A549 treated with DMSO at 1 μM for 4 hours (cell line): ENCODE results near the gene EIF3K. TPM values are rescaled to one million over a fixed set of nuclear protein-coding genes. Genes with fewer than 3 reads are reported as not detected.

Source experiments
- total RNA-seq: library from RNA; stranded (reverse); fragments of 200-300 nt; extraction: Qiagen RNA extraction; gene quantifications from 5 replicates; pipeline ENCODE4 v1.2.3, GENCODE V29; 2022; ENCODE audit warnings: low read depth

The EIF3K gene
- total RNA-seq, result 645 to 956 TPM (median 719 TPM) in 5 replicates

GRCh38 chr19:38618590-38619360 is at the start of gene EIF3K:
Gene EIF3K (plus strand): TSS chr19:38619188. CDS start chr19:38619269, 81 bp downstream.

GRCh38 chr19:38617764-38618589 is 1.0 kb upstream of the EIF3K start, which contains the start of gene MAP4K1:
Gene MAP4K1 (minus strand): TSS chr19:38617953. CDS start chr19:38617895, 58 bp downstream.

GRCh38 chr19:38647368-38647965 is 28.5 kb downstream of the EIF3K start, which contains the start of gene ACTN4:
Gene ACTN4 (plus strand): TSS chr19:38647649. CDS start chr19:38647746, 97 bp downstream.

Other genes starting within 250 kb of the EIF3K start
- gene PSMD8, start 244.6 kb upstream of the EIF3K start, total RNA-seq, result 462 to 508 TPM (median 476 TPM) in 5 replicates
- 0.16 to 0.47 TPM (median 0.26 TPM) in 5 replicates for gene GGN, start 231.2 kb upstream of the EIF3K start, total RNA-seq
- 1.8 to 3.3 TPM (median 2.8 TPM) in 5 replicates for gene SPRED3, start 230.5 kb upstream of the EIF3K start, total RNA-seq
- 17.8 to 27.6 TPM (median 26.3 TPM) in 5 replicates for gene FAM98C, start 216.1 kb upstream of the EIF3K start, total RNA-seq
- gene RASGRP4, start 193.0 kb upstream of the EIF3K start, total RNA-seq, result 0.07 TPM in 2 of 5 replicates, not detected in the others
- 4.4 to 5.9 TPM (median 5.6 TPM) in 5 replicates for gene RYR1, start 185.5 kb upstream of the EIF3K start, total RNA-seq
- gene MAP4K1, start 1.2 kb upstream of the EIF3K start, total RNA-seq, result 0.53 to 1.2 TPM (median 0.73 TPM) in 5 replicates
- 1,072 to 1,383 TPM (median 1,305 TPM) in 5 replicates for gene ACTN4, start 28.5 kb downstream of the EIF3K start, total RNA-seq
- 5.2 to 7.0 TPM (median 6.0 TPM) in 5 replicates for gene CAPN12, start 125.3 kb downstream of the EIF3K start, total RNA-seq
- gene LGALS7, start 154.3 kb downstream of the EIF3K start, total RNA-seq, result 0.36 to 0.44 TPM in 2 of 5 replicates, not detected in the others
- gene LGALS7B, start 170.0 kb downstream of the EIF3K start, total RNA-seq, result 0.44 to 0.51 TPM in 2 of 5 replicates, not detected in the others
- gene LGALS4, start 193.8 kb downstream of the EIF3K start, total RNA-seq, result 0.35 to 1.9 TPM (median 0.63 TPM) in 5 replicates
- gene ECH1, start 212.6 kb downstream of the EIF3K start, total RNA-seq, result 259 to 407 TPM (median 281 TPM) in 5 replicates
- 359 to 423 TPM (median 403 TPM) in 5 replicates for gene HNRNPL, start 230.8 kb downstream of the EIF3K start, total RNA-seq